ENCODE data around the gene CD37.

The CD37 gene

DNA sequence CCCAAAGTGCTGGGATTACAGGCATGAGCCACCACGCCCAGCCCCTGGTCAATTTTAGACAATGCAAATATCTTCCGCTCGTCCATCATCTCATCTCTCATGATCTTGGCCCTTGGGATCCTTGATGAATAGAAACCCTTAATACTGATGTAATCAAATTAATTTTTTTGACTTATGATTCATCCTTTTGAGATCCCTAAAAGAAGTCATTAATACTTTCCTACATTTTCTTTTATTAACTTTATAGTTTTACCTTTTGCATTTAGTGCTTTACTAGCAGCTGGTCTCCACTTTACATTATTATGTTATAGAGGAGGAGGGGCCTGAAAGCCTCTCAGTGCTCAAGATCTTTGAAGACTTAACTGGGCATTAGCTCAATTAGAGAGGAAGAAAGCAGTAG is 45.2 kb downstream of the CD37 start:
- no peak for TF ChIP-seq GATA2 (IDR thresholded peaks at IDR 0.05; ENCODE audit: low read depth, low read length)

- TF ChIP-seq GATA3 (IDR thresholded peaks at IDR 0.05; ENCODE audit: low read depth, low read length) (no peak), GATA2 (IDR thresholded peaks at IDR 0.05; ENCODE audit: low read depth, low read length) (no peak)
Measured at GRCh38 chr19:49382639-49383038, 47.4 kb downstream of the CD37 start.

GRCh38 chr19:49383599-49383998 is 48.4 kb downstream of the CD37 start:
- TF ChIP-seq GATA3 (IDR thresholded peaks at IDR 0.05; ENCODE audit: low read depth, low read length), result no peak
- TF ChIP-seq GATA2 (IDR thresholded peaks at IDR 0.05; ENCODE audit: low read depth, low read length), result no peak

DNA sequence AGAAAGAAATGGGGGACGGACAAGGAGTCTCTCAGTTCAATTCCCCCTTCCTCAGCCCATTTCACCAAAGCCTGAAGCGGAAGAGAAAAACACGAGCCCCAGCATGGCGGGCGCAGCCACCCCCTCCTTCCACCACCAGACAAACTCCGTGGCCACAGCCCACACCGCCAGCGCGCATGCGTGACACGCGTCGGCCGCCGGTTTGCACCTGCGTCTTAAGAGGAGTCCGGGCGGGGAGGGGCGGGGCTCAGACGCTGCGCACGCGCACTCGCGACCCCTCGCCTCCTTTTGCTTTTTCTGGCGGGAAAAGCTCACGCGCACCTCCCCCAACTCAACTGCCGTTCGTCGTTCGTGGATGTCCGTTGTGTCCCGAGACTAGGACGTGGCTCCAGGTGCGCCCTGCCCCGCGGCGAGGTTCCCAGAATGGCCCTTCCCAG is 52.7 kb downstream of the CD37 start, which contains the start of gene KASH5:
Gene KASH5 (plus strand): TSS at position 314 of the 437 bp plus-strand sequence. CDS start 2,635 bp downstream, outside the sequence.
- TF ChIP-seq GATA2 (IDR thresholded peaks at IDR 0.05; ENCODE audit: low read depth, low read length) (no peak), GATA3 (IDR thresholded peaks at IDR 0.05; ENCODE audit: low read depth, low read length) (no peak)

GRCh38 chr19:49389406-49389805 is 54.2 kb downstream of the CD37 start:
- TF ChIP-seq GATA2 (IDR thresholded peaks at IDR 0.05; ENCODE audit: low read depth, low read length), result no peak
- TF ChIP-seq GATA3 (IDR thresholded peaks at IDR 0.05; ENCODE audit: low read depth, low read length), result no peak

Data from SH-SY5Y (cell line).